ENCODE data around the gene PEX12. TPM values are rescaled to one million over a fixed set of nuclear protein-coding genes. Genes with fewer than 3 reads are reported as not detected.

Gene PEX12
- total and polyA plus RNA-seq, 2 of the 4 experiments (the other 2 are of a cell fraction) = 4.5 to 7.9 TPM

DNA sequence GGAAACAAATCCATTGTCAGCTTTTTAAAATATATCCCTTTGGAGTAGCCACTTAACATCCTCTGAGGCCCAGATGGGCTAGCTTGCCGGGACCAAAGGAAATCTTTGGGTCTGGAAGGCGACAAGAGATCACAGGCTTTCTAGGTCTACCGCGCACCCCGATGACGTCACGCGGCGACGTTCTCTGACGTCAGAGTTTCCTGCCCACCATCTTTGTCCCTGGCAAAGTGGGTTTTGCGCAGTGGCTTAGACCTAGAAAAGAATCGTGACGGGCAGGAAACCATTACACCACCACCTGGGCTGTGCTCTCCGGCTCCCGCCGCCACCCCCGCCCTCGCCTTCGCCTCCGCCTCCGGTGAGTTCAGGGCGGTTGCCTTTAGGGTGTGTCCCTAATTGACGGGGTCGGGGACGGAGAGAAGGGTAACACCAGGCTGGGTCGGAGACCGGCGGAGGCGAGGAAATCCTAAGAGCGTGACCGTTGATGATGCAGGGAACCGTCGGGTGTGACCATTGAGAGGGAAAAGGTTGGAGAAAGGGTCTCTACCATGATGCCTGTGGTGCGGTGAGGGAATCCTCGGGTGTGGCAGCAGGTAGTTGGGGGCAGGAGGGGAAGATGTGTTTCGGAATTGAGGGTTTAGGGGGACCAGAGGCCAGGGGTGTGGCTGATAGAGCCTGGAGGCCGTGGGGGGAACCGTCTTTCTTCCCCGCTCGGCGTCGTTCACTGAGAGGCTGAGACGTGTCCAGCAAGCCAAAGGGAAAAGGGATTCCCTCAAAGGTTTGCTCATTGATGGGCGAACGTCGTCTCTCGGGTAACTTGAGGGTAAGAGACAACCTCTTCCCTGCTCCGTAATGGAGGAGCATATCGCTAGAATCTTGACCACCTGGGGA, 8.9 kb upstream of the PEX12 start, which contains the start of gene AP2B1 (continued):
- TF ChIP-seq, protein P1, sequence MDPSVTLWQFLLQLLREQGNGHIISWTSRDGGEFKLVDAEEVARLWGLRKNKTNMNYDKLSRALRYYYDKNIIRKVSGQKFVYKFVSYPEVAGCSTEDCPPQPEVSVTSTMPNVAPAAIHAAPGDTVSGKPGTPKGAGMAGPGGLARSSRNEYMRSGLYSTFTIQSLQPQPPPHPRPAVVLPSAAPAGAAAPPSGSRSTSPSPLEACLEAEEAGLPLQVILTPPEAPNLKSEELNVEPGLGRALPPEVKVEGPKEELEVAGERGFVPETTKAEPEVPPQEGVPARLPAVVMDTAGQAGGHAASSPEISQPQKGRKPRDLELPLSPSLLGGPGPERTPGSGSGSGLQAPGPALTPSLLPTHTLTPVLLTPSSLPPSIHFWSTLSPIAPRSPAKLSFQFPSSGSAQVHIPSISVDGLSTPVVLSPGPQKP (IDR thresholded peaks at IDR 0.05; ENCODE audit: borderline replicate concordance, low read depth, low read length) = no peak
- TF ChIP-seq NFE2L2 (IDR thresholded peaks at IDR 0.05; ENCODE audit: low read depth, low read length) = 0 out of 2 replicates have a peak, but pooled peaks have one; percentile 53

Measured in IMR-90 (cell line).